GM12864 (cell line): ENCODE measurements around the gene MAP1B.

Experiments
- DNase-seq: peaks from one replicate; pipeline ENCODE4 v3.0.0-alpha.2; 2011; ENCODE audit warnings: low read depth
- H3K4me3 ChIP-seq: 2 replicates; pipeline ENCODE4 v1.5.1; 2011; ENCODE audit warnings: mild to moderate bottlenecking, low read depth, low read length, control low read depth
- CTCF ChIP-seq: IDR thresholded peaks from 2 replicates; pipeline ENCODE4 v1.5.1; 2011; ENCODE audit warnings: low read depth, mild to moderate bottlenecking, moderate library complexity, low read length, control low read depth, inconsistent platforms; ENCODE audit errors: missing control alignments

The MAP1B gene

GRCh38 chr5:72107131-72107900 lies at the start of gene MAP1B:
Gene MAP1B, plus strand, starts transcription at chr5:72107475. Its CDS starts 57 bp downstream, at chr5:72107532.
- no peak for TF ChIP-seq CTCF
- no peak for DNase-seq
- H3K4me3 ChIP-seq = peak within 1 kb of the TSS; percentile 31

GRCh38 chr5:72057816-72058215 lies 49.5 kb upstream of the MAP1B start:
- no peak overlapping the region for H3K4me3 ChIP-seq
- DNase-seq = no peak
- no peak for TF ChIP-seq CTCF

DNA sequence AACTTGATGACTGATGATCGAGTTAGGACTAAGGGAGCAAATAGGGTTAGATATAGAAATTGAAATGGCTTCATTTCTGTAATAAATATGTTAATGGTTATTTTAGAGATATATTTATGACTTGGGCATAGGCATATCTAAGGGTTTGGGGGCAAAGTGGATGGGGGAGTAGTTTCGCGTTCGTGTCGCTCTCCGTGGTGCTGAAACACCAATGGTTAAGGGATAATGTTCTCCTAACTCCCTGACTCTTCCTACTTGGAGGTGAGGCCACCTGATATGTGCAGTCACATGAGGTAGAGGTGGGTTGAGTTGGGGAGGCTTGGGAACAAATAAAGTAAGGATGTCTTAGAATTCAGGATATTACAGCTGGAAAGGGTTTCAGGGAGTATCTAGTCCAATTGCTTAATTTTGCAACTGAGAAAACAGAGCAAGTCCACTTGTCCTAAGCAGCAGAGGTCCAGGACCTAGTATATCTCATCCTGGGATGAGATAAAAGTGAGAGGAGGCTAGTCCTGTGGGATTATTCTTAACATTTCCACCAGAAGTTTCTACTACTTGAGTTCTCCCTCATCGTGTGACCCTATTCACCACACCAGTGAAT lies 44.0 kb upstream of the MAP1B start:
- no peak for DNase-seq
- H3K4me3 ChIP-seq = no peak overlapping the region
- no peak for TF ChIP-seq CTCF

GRCh38 chr5:72064801-72065570 lies 42.3 kb upstream of the MAP1B start:
- no peak for TF ChIP-seq CTCF
- no peak for DNase-seq
- H3K4me3 ChIP-seq = no peak overlapping the region

DNA sequence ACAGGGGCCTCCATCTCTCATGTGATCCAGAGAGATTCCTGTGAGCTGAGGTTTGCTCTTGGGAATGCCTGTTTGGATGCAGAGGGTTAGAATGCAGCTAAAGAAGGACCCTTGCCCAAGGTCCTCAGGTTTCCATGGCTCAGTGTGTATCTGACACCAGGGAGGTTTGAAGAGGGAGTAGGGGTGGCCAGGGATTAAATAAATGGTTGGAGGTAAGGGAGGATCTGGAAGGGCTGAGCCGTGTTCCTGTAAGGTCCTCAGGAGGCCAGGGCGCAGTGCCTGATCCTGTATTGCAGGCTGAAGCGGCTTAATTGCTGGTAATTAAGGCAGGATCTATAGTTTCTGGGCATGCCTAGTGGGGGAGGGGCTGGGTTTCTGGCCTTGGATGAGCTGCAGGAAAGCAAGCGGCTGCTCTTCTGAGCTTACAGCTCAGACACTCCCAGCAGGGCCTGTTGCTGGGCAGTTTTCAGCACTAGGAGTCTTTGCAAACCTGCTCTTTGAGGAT lies 41.5 kb upstream of the MAP1B start:
- DNase-seq = no peak
- H3K4me3 ChIP-seq = no peak overlapping the region
- TF ChIP-seq CTCF = no peak

DNA sequence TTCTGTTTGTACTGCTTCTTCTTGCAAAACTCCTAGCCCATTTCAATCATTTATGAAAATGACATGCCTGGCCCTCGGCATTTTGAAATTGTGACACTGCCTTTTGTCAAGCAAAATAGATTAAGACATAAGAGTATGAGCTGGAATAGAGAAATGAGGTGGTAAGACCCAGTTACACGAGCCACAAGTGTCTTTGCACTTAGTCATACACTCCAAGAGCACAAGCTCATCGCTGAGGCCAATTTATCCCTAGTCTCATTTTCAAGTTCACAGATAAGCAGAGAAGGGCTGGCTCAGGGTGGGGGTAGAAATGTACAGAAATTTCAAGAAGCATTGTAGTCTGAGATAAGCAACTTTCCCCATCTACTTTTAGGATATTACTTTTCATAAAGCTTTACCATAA lies 40.6 kb upstream of the MAP1B start:
- H3K4me3 ChIP-seq = no peak overlapping the region
- no peak for DNase-seq
- no peak for TF ChIP-seq CTCF
